ENCODE results near the gene TMEM271.

- TF ChIP-seq, protein P1, sequence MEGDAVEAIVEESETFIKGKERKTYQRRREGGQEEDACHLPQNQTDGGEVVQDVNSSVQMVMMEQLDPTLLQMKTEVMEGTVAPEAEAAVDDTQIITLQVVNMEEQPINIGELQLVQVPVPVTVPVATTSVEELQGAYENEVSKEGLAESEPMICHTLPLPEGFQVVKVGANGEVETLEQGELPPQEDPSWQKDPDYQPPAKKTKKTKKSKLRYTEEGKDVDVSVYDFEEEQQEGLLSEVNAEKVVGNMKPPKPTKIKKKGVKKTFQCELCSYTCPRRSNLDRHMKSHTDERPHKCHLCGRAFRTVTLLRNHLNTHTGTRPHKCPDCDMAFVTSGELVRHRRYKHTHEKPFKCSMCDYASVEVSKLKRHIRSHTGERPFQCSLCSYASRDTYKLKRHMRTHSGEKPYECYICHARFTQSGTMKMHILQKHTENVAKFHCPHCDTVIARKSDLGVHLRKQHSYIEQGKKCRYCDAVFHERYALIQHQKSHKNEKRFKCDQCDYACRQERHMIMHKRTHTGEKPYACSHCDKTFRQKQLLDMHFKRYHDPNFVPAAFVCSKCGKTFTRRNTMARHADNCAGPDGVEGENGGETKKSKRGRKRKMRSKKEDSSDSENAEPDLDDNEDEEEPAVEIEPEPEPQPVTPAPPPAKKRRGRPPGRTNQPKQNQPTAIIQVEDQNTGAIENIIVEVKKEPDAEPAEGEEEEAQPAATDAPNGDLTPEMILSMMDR (IDR thresholded peaks at IDR 0.05; ENCODE audit: poor library complexity): no peak
- no peak for TF ChIP-seq EZH2 (IDR thresholded peaks at IDR 0.05; ENCODE audit: borderline replicate concordance)
Measured at GRCh38 chr4:526971-527460, 49.1 kb downstream of the TMEM271 start.
